Stimulated activated CD8-positive, alpha-beta memory T cell treated with anti-CD3 and anti-CD28 coated beads, Interleukin-15, amount 100 ng/mL, for 48 hours (primary cell): ENCODE data around the gene TIGD3.

Experiments used
- DNase-seq, 2 donors: peaks; one replicate each; pipeline ENCODE4 v3.0.0-alpha.2; 2020; ENCODE audit warnings: low read depth in 2 of 2

TIGD3 gene

GRCh38 chr11:65370659-65371049, 16.1 kb downstream of the TIGD3 start:
- no peak for DNase-seq

GRCh38 chr11:65373839-65374580, 19.5 kb downstream of the TIGD3 start:
- DNase-seq, result no peak

- DNase-seq, result no peak
Observed at GRCh38 chr11:65375012-65375411, 20.5 kb downstream of the TIGD3 start.

DNA sequence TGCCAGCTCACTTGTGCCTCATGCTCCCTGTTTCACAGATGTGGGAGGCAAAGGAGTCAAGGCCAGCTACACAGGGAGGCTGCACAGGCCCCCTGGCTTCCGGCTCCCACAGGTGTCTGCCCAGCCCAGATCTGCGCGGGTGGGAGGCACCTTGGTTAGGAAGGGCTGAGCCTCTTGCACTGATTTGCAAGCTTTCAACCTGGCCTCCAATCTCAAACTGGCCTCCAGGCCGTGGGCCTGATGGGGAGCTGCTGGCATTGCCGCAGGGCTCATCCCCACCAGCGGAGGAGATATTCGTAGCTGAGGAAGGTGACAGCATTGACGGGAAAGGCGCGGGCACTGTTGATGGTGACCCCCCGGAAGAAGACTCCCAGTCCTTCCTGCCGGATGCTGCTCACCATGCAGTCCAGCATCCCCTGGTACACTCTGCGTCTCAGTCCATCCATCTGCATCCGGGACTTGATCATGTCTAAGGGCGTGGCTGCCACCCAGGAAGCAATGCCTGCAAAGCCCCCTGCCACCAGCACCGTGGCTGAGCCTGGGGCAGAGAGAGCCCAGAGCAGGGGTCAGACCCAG, 21.7 kb downstream of the TIGD3 start:
- DNase-seq, result no peak

DNA sequence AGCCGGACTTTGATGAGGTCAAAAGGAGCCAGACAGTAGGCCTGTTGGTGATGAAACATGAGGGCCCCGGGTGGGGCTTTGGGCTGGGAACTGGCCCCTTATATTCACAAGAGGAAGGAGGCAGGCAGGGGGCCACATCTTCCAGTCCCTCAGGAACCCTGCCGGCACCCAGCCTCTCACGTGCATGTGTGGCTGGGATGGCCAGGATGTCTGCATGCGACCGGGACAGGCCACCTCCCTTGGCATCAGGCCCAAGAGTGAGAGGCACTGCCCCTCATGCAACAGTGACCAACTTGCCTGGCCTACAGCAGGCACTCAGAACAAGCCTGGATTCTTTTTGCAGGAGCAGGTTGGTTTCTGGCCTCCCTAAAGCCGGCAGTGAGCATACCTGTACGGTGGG, 22.5 kb downstream of the TIGD3 start:
- DNase-seq, result no peak

DNA sequence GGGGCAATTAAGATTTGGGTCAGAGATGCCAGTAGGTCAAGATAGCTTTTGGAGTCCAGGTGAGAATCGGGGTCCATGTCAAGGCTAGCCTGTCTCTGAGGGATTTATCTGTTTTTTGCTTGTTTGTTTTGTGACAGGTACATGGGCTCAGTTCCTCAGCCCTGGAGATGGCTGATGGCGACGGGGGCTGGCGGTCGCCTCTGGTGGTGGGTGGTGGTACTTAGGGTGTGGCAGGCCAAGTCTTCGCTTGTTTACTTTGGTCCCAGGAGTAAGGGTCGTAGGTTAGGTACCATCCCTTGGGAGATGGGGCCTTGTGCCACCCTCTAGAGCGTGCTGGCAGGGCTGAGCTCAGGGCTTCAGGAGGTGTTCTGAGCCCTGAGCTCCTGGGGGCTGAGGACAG, 23.2 kb downstream of the TIGD3 start:
- DNase-seq, result no peak

DNA sequence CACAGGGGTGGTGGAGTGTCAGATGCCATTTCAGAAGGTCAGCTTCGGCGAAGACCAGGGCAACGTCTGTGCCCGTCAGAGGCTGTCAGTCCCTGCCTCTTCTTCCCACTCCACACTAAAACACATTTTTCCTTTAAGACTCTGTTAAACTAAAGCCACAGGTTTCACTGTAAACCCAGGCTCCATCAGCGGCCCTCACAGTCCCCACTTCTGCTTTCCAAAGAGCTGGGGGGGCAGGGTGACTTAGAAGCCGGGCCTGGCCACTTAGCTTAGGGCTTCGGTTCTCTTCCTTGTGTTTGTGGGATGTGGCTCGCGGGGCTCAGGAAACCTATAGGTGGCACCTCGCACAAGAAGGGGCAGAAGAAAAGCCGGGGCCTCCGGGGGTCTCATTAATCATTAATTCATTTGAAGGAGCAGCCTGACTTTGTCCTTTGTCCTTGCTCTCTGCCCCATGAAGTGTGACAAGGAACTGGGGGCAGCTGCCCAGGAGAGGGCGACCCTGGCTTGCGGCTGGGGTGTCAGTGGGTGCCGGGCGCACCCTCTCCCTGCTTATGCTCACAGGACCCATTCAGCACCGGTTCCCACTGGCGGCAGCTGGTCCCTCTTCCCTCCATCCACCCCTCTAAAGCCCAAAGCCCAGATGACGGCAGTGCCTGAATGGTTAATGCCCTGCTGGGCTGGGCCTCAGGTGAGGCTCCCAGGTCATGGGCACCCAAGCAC, 23.8 kb downstream of the TIGD3 start:
- no peak for DNase-seq

- no peak for DNase-seq
Observed at GRCh38 chr11:65378928-65379638, 24.5 kb downstream of the TIGD3 start.

GRCh38 chr11:65379698-65380459, 25.3 kb downstream of the TIGD3 start:
- no peak for DNase-seq

DNA sequence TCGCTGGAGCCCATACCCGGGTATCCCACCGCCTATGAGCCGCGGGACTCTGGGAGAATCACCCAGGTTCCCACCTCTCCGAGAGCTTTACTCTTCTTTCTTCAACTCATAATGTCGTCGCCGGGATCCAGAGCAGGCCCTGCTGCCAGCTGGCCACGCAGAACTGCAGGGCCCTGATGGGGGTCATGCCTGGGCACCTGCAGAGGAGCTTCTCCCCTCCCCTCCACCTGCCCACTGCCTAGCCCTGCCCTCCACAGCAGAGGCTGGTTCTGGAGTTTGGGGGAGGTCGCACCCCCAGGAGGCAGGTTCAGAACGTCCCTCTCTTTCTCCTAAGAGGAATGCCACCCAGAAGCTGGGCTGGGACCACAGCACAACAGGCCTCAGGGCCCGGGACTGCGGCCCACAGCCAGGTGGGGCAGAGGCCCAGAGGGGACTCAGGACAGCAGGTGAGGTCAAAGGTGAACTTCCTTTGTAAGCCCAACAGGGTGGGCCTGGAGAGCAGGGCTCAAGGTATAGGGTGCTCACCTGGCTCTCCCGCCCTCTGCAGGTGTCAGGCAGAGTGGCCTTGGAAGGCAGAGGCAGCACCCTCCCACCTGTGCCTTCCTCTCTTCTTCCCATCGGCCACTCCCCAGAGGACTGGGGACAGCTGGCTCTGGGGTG, 26.0 kb downstream of the TIGD3 start:
- no peak for DNase-seq

DNA sequence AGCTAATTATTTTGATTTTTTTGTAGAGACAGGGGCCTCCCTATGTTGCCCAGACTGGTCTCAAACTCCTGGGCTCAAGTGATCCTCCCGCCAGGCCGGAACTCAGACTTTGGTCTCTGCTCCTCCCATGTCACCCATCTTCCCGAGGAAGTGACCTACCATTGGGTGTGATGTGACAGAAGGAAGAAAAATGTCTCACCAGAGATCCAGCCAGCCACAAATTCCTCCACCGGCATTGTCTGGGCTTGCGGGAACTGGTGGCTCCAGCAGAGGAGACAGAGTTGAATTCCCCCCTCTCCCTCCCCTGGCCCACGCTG, 27.1 kb downstream of the TIGD3 start:
- DNase-seq, result no peak

- DNase-seq, result peak; percentile 90 to 93
Observed at GRCh38 chr11:65382033-65382803, 27.7 kb downstream of the TIGD3 start, which contains the start of gene SLC25A45. SLC25A45 (minus strand) TSS chr11:65382646; CDS start chr11:65381951, 695 bp downstream.

GRCh38 chr11:65382804-65383368, 28.3 kb downstream of the TIGD3 start:
- DNase-seq, result no peak

DNA sequence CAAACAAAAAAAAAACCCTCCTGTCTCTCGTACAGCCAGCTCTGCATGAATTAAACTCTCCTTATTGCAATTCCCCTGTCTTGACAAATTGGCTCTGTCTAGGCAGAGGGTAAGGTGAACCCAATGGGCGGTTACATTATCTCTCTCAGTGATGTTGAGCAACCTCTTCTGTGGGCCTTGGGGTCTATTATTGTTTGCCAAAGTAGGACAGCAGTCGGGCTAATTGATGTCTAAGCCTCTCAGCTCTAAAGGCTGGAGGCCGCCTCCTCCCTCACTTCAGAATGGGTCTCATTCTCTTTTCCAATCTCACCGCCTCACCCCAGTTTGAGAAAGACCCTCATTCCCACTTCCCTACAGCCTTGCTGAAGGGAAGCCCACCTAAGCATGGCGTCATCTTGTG, 29.2 kb downstream of the TIGD3 start:
- DNase-seq, result no peak

- DNase-seq, result no peak
Observed at GRCh38 chr11:65384301-65384889, 29.8 kb downstream of the TIGD3 start.

GRCh38 chr11:65386307-65387140, 32.0 kb downstream of the TIGD3 start, which contains the start of gene FRMD8:
FRMD8 (plus strand) TSS chr11:65386637; CDS start chr11:65387037, 400 bp downstream.
- DNase-seq, result peak; percentile 74 to 77

- no peak for DNase-seq
Observed at GRCh38 chr11:65388731-65389130, 34.2 kb downstream of the TIGD3 start.

- DNase-seq, result no peak
Observed at GRCh38 chr11:65389294-65389980, 34.9 kb downstream of the TIGD3 start.
